H1 (cell line): ENCODE results near the gene SCMH1. TPM values are rescaled to one million over a fixed set of nuclear protein-coding genes. Genes with fewer than 3 reads are reported as not detected.

ENCODE experiments used
- CTCF ChIA-PET: fragments of 300-600 bp; sonication (Branson Sonifier 250); formaldehyde crosslinking; loops from one replicate; lab custom pipeline; 2021; ENCODE audit not compliant: partially characterized antibody; lab: Charles Lee
- POLR2A ChIA-PET: fragments of 300-600 bp; sonication (Branson Sonifier 250); formaldehyde crosslinking; loops from one replicate; lab custom pipeline; 2021; ENCODE audit warnings: inconsistent platforms; ENCODE audit not compliant: partially characterized antibody; lab: Charles Lee
- DNase-seq, 2 experiments: peaks; one replicate each; pipeline versions ENCODE4 v3.0.0 to v3.0.0-alpha.2; 2010 to 2022; ENCODE audit warnings: low spot score in 2 of 2, low read depth in 1 of 2, mixed read lengths in 1 of 2
- FAIRE-seq: peaks from 2 replicates; lab custom pipeline; 2011; peaks lifted over from hg19 to GRCh38; lab: Jason Lieb, UNC
- H2AFZ ChIP-seq: 2 replicates; pipeline ENCODE4 v1.8.1; 2012; ENCODE audit warnings: low read length, inconsistent platforms
- H2AK5ac ChIP-seq: 2 replicates; pipeline ENCODE4 v1.6.1; 2013; ENCODE audit warnings: low read depth, low read length
- H2BK120ac ChIP-seq: replicated peaks from 2 replicates; pipeline ENCODE3; 2013; ENCODE audit warnings: low read depth, low read length, inconsistent platforms
- H2BK12ac ChIP-seq: 2 replicates; pipeline ENCODE4 v1.6.1; 2013; ENCODE audit warnings: low read depth, low read length
- H2BK15ac ChIP-seq: 2 replicates; pipeline ENCODE4 v1.6.1; 2013; ENCODE audit warnings: low read length
- H2BK20ac ChIP-seq: 2 replicates; pipeline ENCODE4 v1.6.1; 2013; ENCODE audit warnings: low read length
- H2BK5ac ChIP-seq: 2 replicates; pipeline ENCODE4 v1.6.1; 2013; ENCODE audit warnings: low read depth, low read length
- H3K14ac ChIP-seq: 2 replicates; pipeline ENCODE4 v1.6.1; 2013; ENCODE audit warnings: inconsistent platforms; ENCODE audit not compliant: insufficient read length
- H3K18ac ChIP-seq: 2 replicates; pipeline ENCODE4 v1.6.1; 2013; ENCODE audit warnings: low read length; ENCODE audit errors: extremely low read depth
- H3K23ac ChIP-seq: 2 replicates; pipeline ENCODE4 v1.6.1; 2013; ENCODE audit warnings: inconsistent platforms; ENCODE audit not compliant: insufficient read length
- H3K23me2 ChIP-seq: 2 replicates; pipeline ENCODE4 v1.6.1; 2013; ENCODE audit warnings: low read depth, low read length
- H3K27ac ChIP-seq: 2 replicates; pipeline ENCODE4 v1.6.1; 2011; ENCODE audit warnings: low read depth, low read length, inconsistent platforms
- H3K27me3 ChIP-seq, 4 experiments: replicated peaks in 1 of 4; 1 replicate in 1 of 4; 2 replicates in 3 of 4; pipeline versions ENCODE4 v1.6.1 to v1.8.1; 2011 to 2013; ENCODE audit warnings: low read length in 3 of 4, mild to moderate bottlenecking in 3 of 4, inconsistent platforms in 2 of 4, mixed read lengths in 2 of 4, moderate library complexity in 1 of 4; ENCODE audit not compliant: control insufficient read depth in 3 of 4, insufficient read depth in 3 of 4; ENCODE audit errors: extremely low read depth in 1 of 4
- H3K36me3 ChIP-seq, 4 experiments: 2 replicates each; pipeline versions ENCODE4 v1.6.1 to v1.8.1; 2011 to 2013; ENCODE audit warnings: mild to moderate bottlenecking in 4 of 4, low read length in 3 of 4, moderate library complexity in 2 of 4, control low read depth in 1 of 4, inconsistent platforms in 1 of 4; ENCODE audit not compliant: insufficient read depth in 4 of 4, control insufficient read depth in 2 of 4
- H3K4ac ChIP-seq: replicated peaks from 2 replicates; pipeline ENCODE3; 2013; ENCODE audit warnings: low read length, low read depth, mixed read lengths, inconsistent platforms; ENCODE audit not compliant: insufficient read length
- H3K4me1 ChIP-seq, 4 experiments: replicated peaks in 1 of 4; 1 replicate in 1 of 4; 2 replicates in 3 of 4; pipeline versions ENCODE4 v1.6.1 to v1.8.1; 2011 to 2013; ENCODE audit warnings: low read length in 3 of 4, inconsistent platforms in 2 of 4, mixed read lengths in 1 of 4; ENCODE audit not compliant: insufficient read depth in 4 of 4, control insufficient read depth in 3 of 4
- H3K4me2 ChIP-seq, 2 experiments: 2 replicates each; pipeline versions ENCODE4 v1.6.1 to v1.8.1; 2011 to 2013; ENCODE audit warnings: low read depth in 2 of 2, low read length in 2 of 2, control low read depth in 1 of 2, inconsistent platforms in 1 of 2, mild to moderate bottlenecking in 1 of 2; ENCODE audit not compliant: insufficient read depth in 1 of 2
- H3K4me3 ChIP-seq, 4 experiments: fragments of 200-600, 300-600 bp in 1 of 4; sonication (generic), shearing (Covaris generic), sonication (Bioruptor Twin) in 1 of 4; 2 replicates each; pipeline versions ENCODE4 v1.5.1 to v1.8.1; 2011 to 2016; ENCODE audit warnings: low read length in 4 of 4, low read depth in 3 of 4, control low read depth in 2 of 4, inconsistent platforms in 2 of 4, mild to moderate bottlenecking in 2 of 4, mixed read lengths in 1 of 4, moderate library complexity in 1 of 4; ENCODE audit not compliant: insufficient read depth in 2 of 4; ENCODE audit errors: extremely low read depth in 1 of 4
- H3K56ac ChIP-seq: replicated peaks from 2 replicates; pipeline ENCODE3; 2013; ENCODE audit warnings: low read depth, mild to moderate bottlenecking, mixed read lengths, low read length, inconsistent platforms; ENCODE audit not compliant: insufficient read length
- H3K79me1 ChIP-seq: 2 replicates; pipeline ENCODE4 v1.6.1; 2013; ENCODE audit warnings: low read depth, low read length, control low read depth
- H3K79me2 ChIP-seq, 2 experiments: 2 replicates each; pipeline versions ENCODE4 v1.6.1 to v1.8.1; 2012 to 2013; ENCODE audit warnings: low read length in 2 of 2, mild to moderate bottlenecking in 2 of 2, inconsistent platforms in 1 of 2; ENCODE audit not compliant: insufficient read depth in 2 of 2, control insufficient read depth in 1 of 2
- H3K9ac ChIP-seq, 4 experiments: replicated peaks in 1 of 4; 1 replicate in 1 of 4; 2 replicates in 3 of 4; pipeline versions ENCODE4 v1.6.1 to v1.8.1; 2011 to 2013; ENCODE audit warnings: low read depth in 3 of 4, low read length in 3 of 4, control low read depth in 2 of 4, mild to moderate bottlenecking in 2 of 4, moderate library complexity in 2 of 4, inconsistent platforms in 1 of 4; ENCODE audit errors: extremely low read depth in 1 of 4
- H3K9me3 ChIP-seq, 2 experiments: 2 replicates each; pipeline versions ENCODE4 v1.6.1 to v1.8.1; 2012 to 2013; ENCODE audit warnings: mild to moderate bottlenecking in 2 of 2, moderate library complexity in 2 of 2, control low read depth in 1 of 2, inconsistent platforms in 1 of 2, low read depth in 1 of 2, low read length in 1 of 2, mixed read lengths in 1 of 2; ENCODE audit not compliant: insufficient read depth in 2 of 2
- H4K20me1 ChIP-seq, 2 experiments: replicated peaks in 1 of 2; 2 replicates each; pipeline versions ENCODE3 to v1.8.1; 2011 to 2013; ENCODE audit warnings: inconsistent platforms in 2 of 2, low read length in 2 of 2, mild to moderate bottlenecking in 1 of 2; ENCODE audit not compliant: insufficient read depth in 2 of 2, control insufficient read depth in 1 of 2
- H4K5ac ChIP-seq: 2 replicates; pipeline ENCODE4 v1.6.1; 2013; ENCODE audit warnings: low read length, low read depth, mixed read lengths, inconsistent platforms; ENCODE audit not compliant: insufficient read length
- H4K8ac ChIP-seq: 2 replicates; pipeline ENCODE4 v1.8.0; 2013; ENCODE audit warnings: mild to moderate bottlenecking, moderate library complexity, low read length, inconsistent platforms; ENCODE audit not compliant: insufficient read depth; ENCODE audit errors: extremely low read depth
- H4K91ac ChIP-seq: replicated peaks from 2 replicates; pipeline ENCODE3; 2013; ENCODE audit warnings: low read length, mixed read lengths, inconsistent platforms; ENCODE audit not compliant: insufficient read length
- CREB1 ChIP-seq: IDR thresholded peaks from 2 replicates; pipeline ENCODE4 v1.6.1; 2012; ENCODE audit warnings: inconsistent platforms
- RFX5 ChIP-seq: IDR thresholded peaks from 2 replicates; pipeline ENCODE4 v1.6.1; 2011; ENCODE audit warnings: low read depth, low read length, improper control_type of control experiment, borderline replicate concordance
- WGBS, 2 experiments: shearing (Covaris generic) in 1 of 2; methylation state at CpG; one replicate each; pipeline versions ENCODE4 v1.1.6 to v1.1.7; 2013 to 2015; ENCODE audit warnings: low lambda C conversion rate in 2 of 2, mixed read lengths in 2 of 2, inconsistent platforms in 1 of 2, low coverage in 1 of 2, missing lambda C conversion rate in 1 of 2; ENCODE audit not compliant: insufficient replicate concordance in 2 of 2, insufficient coverage in 1 of 2, insufficient read length in 1 of 2; ENCODE audit errors: extremely low coverage in 1 of 2, missing lambda C conversion rate in 1 of 2; 5-methylcytosine and 5-hydroxymethylcytosine counted together
- polyA plus RNA-seq, 7 experiments: library from polyadenylated mRNA; depleted of rRNA in 3 of 7; stranded (reverse) in 5 of 7; unstranded in 2 of 7; fragments of >200 nt in 5 of 7; fragments of 200-250 nt in 2 of 7; gene quantifications; 1 replicate in 5 of 7; 2 replicates in 1 of 7; 4 replicates in 1 of 7; pipeline versions ENCODE4 v1.2.1 to v1.2.3, GENCODE V29; 2011 to 2013; ENCODE audit warnings: missing spikeins in 2 of 7, mixed read lengths in 2 of 7
- total RNA-seq: library from RNA; stranded (reverse); fragmentation: NEBNext Ultra II Directional; extraction: Animal tissue kit (Norgen Biotek cat#: 25700); gene quantifications from 2 replicates; pipeline ENCODE4 v1.2.1, GENCODE V29; 2021
- TF ChIP-seq, protein P1 (sequence below): IDR thresholded peaks from 2 replicates; pipeline ENCODE4 v1.6.1; 2011; ENCODE audit warnings: low read depth, mild to moderate bottlenecking, low read length; ENCODE audit not compliant: insufficient read depth

SCMH1 gene
- total and polyA plus RNA-seq, 2 of the 8 experiments (the other 6 are each of a cell fraction or from before 2014, with no cell fraction given), result 16.6 to 30.7 TPM

DNA sequence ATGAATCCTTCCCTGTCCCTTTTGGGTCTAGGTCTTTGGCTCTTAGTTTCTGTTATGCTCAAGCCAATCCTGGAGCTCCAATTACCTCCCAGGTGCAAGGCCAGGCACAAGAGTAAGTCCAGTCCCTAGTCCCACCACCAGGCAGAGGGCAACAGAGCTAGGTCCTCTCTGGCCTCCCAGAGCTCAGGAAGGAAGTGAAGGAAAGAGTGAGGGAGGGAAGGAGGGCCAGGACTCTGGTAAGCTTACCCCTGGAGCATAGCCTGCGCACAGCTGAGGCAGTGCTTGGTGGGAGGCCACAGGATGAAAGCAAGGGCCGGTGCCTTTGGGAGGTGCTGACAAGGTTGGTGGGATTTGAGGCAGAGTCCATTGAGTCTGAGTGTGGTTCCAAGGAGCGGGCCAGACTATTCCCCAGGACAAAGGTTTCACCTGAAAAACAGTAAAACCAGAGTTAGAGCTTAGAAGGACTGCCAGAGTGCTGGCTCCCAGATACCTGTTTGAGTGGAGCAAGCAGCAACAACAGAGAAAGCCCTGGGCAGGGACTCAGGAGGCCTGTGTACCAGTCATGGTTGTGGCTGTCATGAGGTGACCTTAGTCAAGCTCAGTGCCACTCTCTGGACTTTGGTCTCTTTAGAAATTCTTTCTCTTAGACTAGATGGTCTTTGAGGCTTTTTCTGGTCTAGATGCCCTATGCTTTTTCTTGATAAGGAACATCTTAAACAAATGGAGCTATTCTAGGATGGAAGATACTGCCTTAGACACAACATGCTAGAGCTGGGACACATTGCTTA is 204.8 kb downstream of the SCMH1 start:
- no peak overlapping the region for H3K14ac ChIP-seq
- no peak overlapping the region for H3K18ac ChIP-seq
- no peak overlapping the region for H2AK5ac ChIP-seq
- H2BK5ac ChIP-seq, result no peak overlapping the region
- no peak overlapping the region for H2AFZ ChIP-seq
- no peaks in the 10 kb centered on the region for H3K79me1 ChIP-seq
- H3K27me3 ChIP-seq, result peaks cover 0 to 3% (median 0%) of the 10 kb centered on the region in 4 experiments; a peak in 1 of 7 replicates
- no peak for DNase-seq
- no peak overlapping the region for H3K4ac ChIP-seq
- H4K5ac ChIP-seq, result no peak overlapping the region
- FAIRE-seq, result no peak
- H3K36me3 ChIP-seq, result peaks cover 1 to 4% (median 3%) of the 10 kb centered on the region in 4 experiments; a peak in 4 of 8 replicates
- no peak overlapping the region for H3K9ac ChIP-seq
- no peak overlapping the region for H3K4me3 ChIP-seq
- peaks cover 0 to 2% of the 10 kb centered on the region in 2 experiments for H4K20me1 ChIP-seq
- no peak overlapping the region for H2BK12ac ChIP-seq
- no peak overlapping the region for H3K23ac ChIP-seq
- no peak overlapping the region for H3K4me2 ChIP-seq
- no peak overlapping the region for H4K91ac ChIP-seq
- H3K4me1 ChIP-seq, result no peaks in the 10 kb centered on the region; a peak in 2 of 7 replicates
- no peak overlapping the region for H3K56ac ChIP-seq
- ChIA-PET POLR2A (interaction anchor here (1.1 to 2.0 kb wide), 3 partner anchors 13 to 36 kb away, joined by 3 to 9 read pairs (median 3); no protein-coding TSS in a partner anchor), CTCF (interaction anchor here (0.7 to 2.8 kb wide), 6 partner anchors 9 to 394 kb away, joined by 3 to 20 read pairs (median 4); no protein-coding TSS in a partner anchor)
- H3K79me2 ChIP-seq, result no peaks in the 10 kb centered on the region
- no peak overlapping the region for H4K8ac ChIP-seq
- no peaks in the 10 kb centered on the region for H3K9me3 ChIP-seq
- H2BK15ac ChIP-seq, result no peak overlapping the region
- H3K23me2 ChIP-seq, result no peaks in the 10 kb centered on the region; the same call in 1 of the 2 replicates
- 91% methylated on average over 3 of the region's 3 CpGs; no CpG with 5 or more reads in 1 of the 2 experiments for WGBS, 2 experiments
- no peak overlapping the region for H2BK120ac ChIP-seq
- no peak overlapping the region for H3K27ac ChIP-seq
- no peak overlapping the region for H2BK20ac ChIP-seq
- TF ChIP-seq, protein P1, sequence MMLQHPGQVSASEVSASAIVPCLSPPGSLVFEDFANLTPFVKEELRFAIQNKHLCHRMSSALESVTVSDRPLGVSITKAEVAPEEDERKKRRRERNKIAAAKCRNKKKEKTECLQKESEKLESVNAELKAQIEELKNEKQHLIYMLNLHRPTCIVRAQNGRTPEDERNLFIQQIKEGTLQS, result no peak
- TF ChIP-seq RFX5, result no peak
- no peak for TF ChIP-seq CREB1
